IPS DF 6.9 (cell line): Measurements from ENCODE around the gene GPR78.

Experiments
- DNase-seq: peaks from one replicate; pipeline ENCODE4 v3.0.0-alpha.2; 2013; ENCODE audit warnings: low read depth, low spot score
- H3K27ac ChIP-seq: one replicate; pipeline ENCODE4 v1.5.1; 2013; ENCODE audit warnings: low read length, control low read depth
- H3K27me3 ChIP-seq: 2 replicates; pipeline ENCODE4 v1.6.1; 2013; ENCODE audit warnings: mild to moderate bottlenecking, low read length; ENCODE audit not compliant: control insufficient read depth, insufficient read depth
- H3K36me3 ChIP-seq: 2 replicates; pipeline ENCODE4 v1.6.1; 2013; ENCODE audit warnings: low read length; ENCODE audit not compliant: control insufficient read depth, insufficient read depth
- H3K4me1 ChIP-seq: 2 replicates; pipeline ENCODE4 v1.6.1; 2013; ENCODE audit warnings: low read length; ENCODE audit not compliant: control insufficient read depth, insufficient read depth
- H3K4me3 ChIP-seq: 2 replicates; pipeline ENCODE4 v1.5.1; 2013; ENCODE audit warnings: mild to moderate bottlenecking, low read length
- H3K9me3 ChIP-seq: 2 replicates; pipeline ENCODE4 v1.6.1; 2013; ENCODE audit warnings: low read length, inconsistent platforms; ENCODE audit not compliant: control insufficient read depth, insufficient read depth
- WGBS: extraction: QIAGEN DNeasy Blood & Tissue Kit; methylation state at CpG from one replicate; pipeline ENCODE4 v1.1.7; 2013; ENCODE audit warnings: mixed read lengths, missing lambda C conversion rate; ENCODE audit not compliant: insufficient read length, insufficient coverage; 5-methylcytosine and 5-hydroxymethylcytosine counted together

GPR78 gene

GRCh38 chr4:8586671-8587468 is 6.7 kb downstream of the GPR78 start:
- no CpG with 5 or more reads among the region's 37 CpGs for WGBS
- Histone ChIP-seq H3K36me3 (no peaks in the 10 kb centered on the region; the same call in 1 of the 2 replicates), H3K9me3 (no peaks in the 10 kb centered on the region), H3K27me3 (no peaks in the 10 kb centered on the region), H3K4me3 (no peak overlapping the region), H3K4me1 (peaks cover 2% of the 10 kb centered on the region; the same call in 1 of the 2 replicates), H3K27ac (no peak overlapping the region)
- no peak for DNase-seq

GRCh38 chr4:8587469-8588195 is 7.4 kb downstream of the GPR78 start:
- no CpG with 5 or more reads among the region's 18 CpGs for WGBS
- peaks cover 5% of the 10 kb centered on the region for H3K4me1 ChIP-seq
- no peaks in the 10 kb centered on the region for H3K27me3 ChIP-seq
- DNase-seq = no peak
- no peaks in the 10 kb centered on the region for H3K9me3 ChIP-seq
- H3K27ac ChIP-seq = no peak overlapping the region
- no peaks in the 10 kb centered on the region for H3K36me3 ChIP-seq
- H3K4me3 ChIP-seq = no peak overlapping the region

GRCh38 chr4:8588196-8588470 is 7.9 kb downstream of the GPR78 start:
- Histone ChIP-seq H3K4me3 (no peak overlapping the region), H3K9me3 (no peaks in the 10 kb centered on the region), H3K27me3 (no peaks in the 10 kb centered on the region), H3K36me3 (no peaks in the 10 kb centered on the region), H3K4me1 (peaks cover 5% of the 10 kb centered on the region), H3K27ac (no peak overlapping the region)
- WGBS = no CpG with 5 or more reads among the region's 2 CpGs
- DNase-seq = no peak

- no CpG with 5 or more reads among the region's 10 CpGs for WGBS
- Histone ChIP-seq H3K4me1 (peaks cover 10% of the 10 kb centered on the region), H3K4me3 (no peak overlapping the region), H3K27ac (no peak overlapping the region), H3K36me3 (no peaks in the 10 kb centered on the region), H3K9me3 (no peaks in the 10 kb centered on the region), H3K27me3 (no peaks in the 10 kb centered on the region)
- no peak for DNase-seq
Measured at GRCh38 chr4:8589336-8589735, 9.1 kb downstream of the GPR78 start.

DNA sequence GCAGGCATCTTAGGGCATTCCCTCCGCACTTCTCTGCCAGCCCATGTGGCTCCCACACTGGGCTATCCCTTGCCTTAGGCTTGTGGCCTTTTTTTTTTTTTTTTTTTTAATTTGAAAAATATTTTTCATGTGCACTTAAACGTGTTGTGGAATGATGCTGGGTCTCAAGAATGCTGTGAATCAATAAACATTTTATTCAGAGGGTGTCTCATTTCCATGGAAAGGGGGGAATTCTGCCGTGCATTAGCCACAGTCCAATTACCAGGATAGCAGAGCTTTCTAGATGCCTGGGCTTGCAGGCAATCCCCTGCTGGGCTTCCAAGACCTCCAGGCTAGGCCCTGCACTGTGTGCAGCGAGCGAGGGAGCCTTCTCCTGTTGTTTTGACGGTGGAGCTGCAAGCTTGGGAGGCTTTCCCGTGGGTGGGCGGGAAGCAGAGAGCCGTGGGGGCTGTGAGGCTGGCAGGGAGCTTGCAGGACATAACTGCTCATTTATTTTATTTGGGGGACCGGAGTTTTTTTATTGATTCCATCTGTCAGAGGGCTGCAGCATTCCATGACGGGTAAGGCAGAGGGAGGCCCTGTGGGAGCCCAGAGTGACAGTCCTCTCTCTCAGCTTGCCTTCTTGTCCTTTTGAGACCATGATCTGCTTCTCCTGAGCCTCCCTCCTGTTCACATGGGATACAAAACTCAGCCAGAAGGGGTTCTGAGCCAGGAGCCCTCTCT is 9.8 kb downstream of the GPR78 start:
- no peak overlapping the region for H3K4me3 ChIP-seq
- H3K4me1 ChIP-seq = peaks cover 10% of the 10 kb centered on the region
- H3K9me3 ChIP-seq = no peaks in the 10 kb centered on the region
- no CpG with 5 or more reads among the region's 11 CpGs for WGBS
- H3K27ac ChIP-seq = no peak overlapping the region
- H3K36me3 ChIP-seq = no peaks in the 10 kb centered on the region
- H3K27me3 ChIP-seq = no peaks in the 10 kb centered on the region
- DNase-seq = no peak

DNA sequence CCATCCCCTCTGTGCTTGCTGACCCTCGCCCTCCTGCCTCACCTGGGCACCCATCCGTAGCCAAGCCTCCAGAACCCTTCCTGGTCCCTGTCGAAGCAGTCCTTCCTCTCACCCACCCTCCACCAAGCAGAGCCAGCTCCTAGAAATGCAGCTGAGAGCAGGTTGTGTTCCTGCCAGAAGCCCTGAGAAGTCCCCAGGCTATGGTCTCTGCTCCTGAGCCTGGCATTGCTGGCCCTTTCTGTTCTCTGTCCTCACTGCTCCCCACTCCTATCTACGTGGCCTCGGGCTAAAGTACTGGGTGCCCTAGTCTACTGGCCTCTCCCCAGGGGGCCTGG is 10.3 kb downstream of the GPR78 start:
- no peak for DNase-seq
- Histone ChIP-seq H3K4me3 (no peak overlapping the region), H3K36me3 (no peaks in the 10 kb centered on the region), H3K9me3 (no peaks in the 10 kb centered on the region), H3K4me1 (peaks cover 10% of the 10 kb centered on the region), H3K27me3 (no peaks in the 10 kb centered on the region), H3K27ac (no peak overlapping the region)
- WGBS = no CpG with 5 or more reads among the region's 5 CpGs

GRCh38 chr4:8591114-8591513 is 10.9 kb downstream of the GPR78 start:
- WGBS = no CpG with 5 or more reads among the region's 9 CpGs
- Histone ChIP-seq H3K27me3 (no peaks in the 10 kb centered on the region), H3K9me3 (no peaks in the 10 kb centered on the region), H3K4me3 (no peak overlapping the region), H3K4me1 (peaks cover 10% of the 10 kb centered on the region), H3K36me3 (no peaks in the 10 kb centered on the region), H3K27ac (no peak overlapping the region)
- no peak for DNase-seq

DNA sequence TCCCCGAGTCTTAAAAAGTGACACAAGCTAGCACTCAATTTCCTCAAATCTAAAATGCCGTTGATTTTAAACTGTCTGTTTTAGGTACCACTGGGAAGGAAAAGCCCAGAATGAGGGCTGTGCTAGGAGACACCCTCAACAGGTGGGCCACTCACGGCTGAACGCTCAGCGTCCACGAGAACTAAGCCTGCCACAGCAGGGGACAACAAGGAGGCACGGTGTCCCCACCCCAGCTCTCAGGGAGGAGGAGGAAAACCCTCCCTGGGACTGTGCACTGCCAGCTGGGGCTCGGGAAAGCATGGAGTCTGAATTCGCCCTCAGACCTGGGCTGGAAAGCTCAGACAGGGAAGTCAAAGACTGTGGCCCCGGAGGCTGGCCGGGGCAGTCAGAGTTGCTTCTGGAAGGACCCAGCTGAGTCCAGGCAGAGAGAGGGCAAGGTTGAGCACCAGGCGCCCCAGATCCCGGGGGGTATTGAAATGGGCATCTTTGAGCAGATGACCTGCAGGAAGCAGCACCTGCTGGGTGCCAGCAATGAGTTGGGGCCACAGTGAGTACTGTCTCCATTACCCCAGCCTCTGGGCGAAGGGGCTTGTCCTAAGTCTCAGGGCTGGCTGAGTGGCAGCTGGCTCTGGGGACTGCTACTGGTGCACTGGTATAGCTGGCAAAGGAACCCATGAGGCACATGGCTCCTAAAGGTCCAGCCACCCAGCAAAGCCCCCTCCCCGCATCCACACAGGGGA is 11.6 kb downstream of the GPR78 start:
- H3K4me1 ChIP-seq = peaks cover 8% of the 10 kb centered on the region
- no peaks in the 10 kb centered on the region for H3K9me3 ChIP-seq
- H3K4me3 ChIP-seq = no peak overlapping the region
- H3K27me3 ChIP-seq = no peaks in the 10 kb centered on the region
- DNase-seq = no peak
- no peak overlapping the region for H3K27ac ChIP-seq
- WGBS = no CpG with 5 or more reads among the region's 15 CpGs
- H3K36me3 ChIP-seq = no peaks in the 10 kb centered on the region

DNA sequence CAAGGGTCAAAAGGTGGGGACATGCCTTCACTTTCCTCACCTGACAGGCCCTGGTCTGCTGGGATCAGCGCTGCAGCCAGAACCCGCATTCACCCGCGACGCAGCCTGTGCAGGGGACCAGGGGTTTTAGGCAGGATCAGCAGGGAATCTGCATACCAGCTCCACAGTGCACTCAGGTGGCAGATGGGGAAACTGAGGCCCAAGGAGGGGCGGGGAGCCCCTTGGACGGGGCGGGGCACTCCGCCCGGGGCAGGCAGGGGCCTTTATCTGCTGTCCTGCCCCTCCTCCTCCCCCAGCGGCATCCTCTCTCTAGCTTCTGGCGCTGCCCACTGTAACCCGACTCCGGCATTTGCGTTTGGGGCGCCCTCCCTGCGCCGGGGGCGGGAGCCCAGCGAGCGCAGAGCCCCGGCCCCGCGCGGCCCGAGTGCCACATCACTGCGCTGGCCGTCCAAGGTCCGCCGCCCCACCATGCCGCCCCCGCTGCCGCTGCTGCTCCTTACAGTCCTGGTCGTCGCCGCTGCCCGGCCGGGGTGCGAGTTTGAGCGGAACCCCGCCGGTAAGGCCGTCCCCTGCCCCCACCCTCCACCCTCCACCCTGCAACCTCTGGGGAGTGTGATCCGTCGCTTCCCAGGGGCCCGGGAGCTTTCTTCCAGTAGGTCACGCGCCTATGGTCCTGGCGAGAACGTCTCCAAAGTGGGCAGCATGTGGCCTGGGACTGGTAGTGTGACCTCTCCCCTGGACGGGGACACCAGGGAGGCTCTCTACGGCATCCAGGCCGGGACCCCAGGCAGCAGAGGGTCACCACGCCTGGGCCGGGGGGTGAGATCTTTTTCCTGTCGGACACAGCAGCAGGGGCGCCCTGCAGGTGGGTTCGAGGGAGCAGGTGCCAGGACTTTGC is 12.4 kb downstream of the GPR78 start, which contains the start of gene CPZ:
TSS of gene CPZ (plus strand) at position 400 of the 898 bp plus-strand sequence. CDS start at position 469, 69 bp downstream.
- H3K27me3 ChIP-seq = no peaks in the 10 kb centered on the region
- peaks cover 8% of the 10 kb centered on the region for H3K4me1 ChIP-seq
- H3K36me3 ChIP-seq = peaks cover 2% of the 10 kb centered on the region; the same call in 1 of the 2 replicates
- WGBS = no CpG with 5 or more reads among the region's 58 CpGs
- no peaks in the 10 kb centered on the region for H3K9me3 ChIP-seq
- no peak within 1 kb of the TSS for H3K27ac ChIP-seq
- peak within 1 kb of the TSS; percentile 48 for H3K4me3 ChIP-seq
- DNase-seq = no peak
